Inferior parietal cortex (tissue), 1 donor: Measurements from ENCODE around the gene ATP6V0A1.
"Not testable (repeated sequence)": the region's sequence is repeated elsewhere in the genome, so short reads cannot be mapped to it uniquely, and the experiment has no call there.

Experiments used
- DNase-seq: peaks from one replicate; pipeline ENCODE4 v3.0.0-alpha.2; 2016; ENCODE audit errors: extremely low spot score

The ATP6V0A1 gene

GRCh38 chr17:42540558-42540957 is 81.9 kb downstream of the ATP6V0A1 start:
- not testable (repeated sequence) for DNase-seq

GRCh38 chr17:42541041-42541833 is 82.6 kb downstream of the ATP6V0A1 start:
- DNase-seq = no peak

- DNase-seq = no peak
Measured at GRCh38 chr17:42543190-42544079, 84.8 kb downstream of the ATP6V0A1 start.

- no peak for DNase-seq
Measured at GRCh38 chr17:42544874-42545283, 86.2 kb downstream of the ATP6V0A1 start.

GRCh38 chr17:42545755-42546505 is 87.3 kb downstream of the ATP6V0A1 start:
- not testable (repeated sequence) for DNase-seq

GRCh38 chr17:42547001-42547461 is 88.4 kb downstream of the ATP6V0A1 start:
- DNase-seq = no peak

- no peak for DNase-seq
Measured at GRCh38 chr17:42547698-42548069, 89.0 kb downstream of the ATP6V0A1 start.

- no peak for DNase-seq
Measured at GRCh38 chr17:42548070-42548837, 89.6 kb downstream of the ATP6V0A1 start.

- DNase-seq = no peak
Measured at GRCh38 chr17:42548993-42549755, 90.5 kb downstream of the ATP6V0A1 start.

- DNase-seq = not testable (repeated sequence)
Measured at GRCh38 chr17:42552736-42553135, 94.1 kb downstream of the ATP6V0A1 start, which contains the start of gene HSD17B1. Gene HSD17B1, plus strand, starts transcription at chr17:42552923. Its CDS starts 11 bp downstream, at chr17:42552934.

GRCh38 chr17:42553161-42553818 is 94.6 kb downstream of the ATP6V0A1 start:
- no peak for DNase-seq

GRCh38 chr17:42553866-42554249 is 95.2 kb downstream of the ATP6V0A1 start:
- DNase-seq = no peak

GRCh38 chr17:42554250-42555121 is 95.8 kb downstream of the ATP6V0A1 start:
- peak; percentile 81 for DNase-seq

GRCh38 chr17:42555122-42555622 is 96.5 kb downstream of the ATP6V0A1 start:
- no peak for DNase-seq

- not testable (repeated sequence) for DNase-seq
Measured at GRCh38 chr17:42555961-42556617, 97.4 kb downstream of the ATP6V0A1 start.

GRCh38 chr17:42559075-42559474 is 100.4 kb downstream of the ATP6V0A1 start:
- DNase-seq = no peak

- DNase-seq = no peak
Measured at GRCh38 chr17:42560246-42560645, 101.6 kb downstream of the ATP6V0A1 start.

GRCh38 chr17:42561897-42562387 is 103.3 kb downstream of the ATP6V0A1 start, which contains the start of gene COASY:
Gene COASY, plus strand, starts transcription at chr17:42562148. Its CDS starts 475 bp downstream, at chr17:42562623.
- peak; percentile 99 for DNase-seq
